Measurements from ENCODE around the gene CDC42BPB.

Gene CDC42BPB, protein sequence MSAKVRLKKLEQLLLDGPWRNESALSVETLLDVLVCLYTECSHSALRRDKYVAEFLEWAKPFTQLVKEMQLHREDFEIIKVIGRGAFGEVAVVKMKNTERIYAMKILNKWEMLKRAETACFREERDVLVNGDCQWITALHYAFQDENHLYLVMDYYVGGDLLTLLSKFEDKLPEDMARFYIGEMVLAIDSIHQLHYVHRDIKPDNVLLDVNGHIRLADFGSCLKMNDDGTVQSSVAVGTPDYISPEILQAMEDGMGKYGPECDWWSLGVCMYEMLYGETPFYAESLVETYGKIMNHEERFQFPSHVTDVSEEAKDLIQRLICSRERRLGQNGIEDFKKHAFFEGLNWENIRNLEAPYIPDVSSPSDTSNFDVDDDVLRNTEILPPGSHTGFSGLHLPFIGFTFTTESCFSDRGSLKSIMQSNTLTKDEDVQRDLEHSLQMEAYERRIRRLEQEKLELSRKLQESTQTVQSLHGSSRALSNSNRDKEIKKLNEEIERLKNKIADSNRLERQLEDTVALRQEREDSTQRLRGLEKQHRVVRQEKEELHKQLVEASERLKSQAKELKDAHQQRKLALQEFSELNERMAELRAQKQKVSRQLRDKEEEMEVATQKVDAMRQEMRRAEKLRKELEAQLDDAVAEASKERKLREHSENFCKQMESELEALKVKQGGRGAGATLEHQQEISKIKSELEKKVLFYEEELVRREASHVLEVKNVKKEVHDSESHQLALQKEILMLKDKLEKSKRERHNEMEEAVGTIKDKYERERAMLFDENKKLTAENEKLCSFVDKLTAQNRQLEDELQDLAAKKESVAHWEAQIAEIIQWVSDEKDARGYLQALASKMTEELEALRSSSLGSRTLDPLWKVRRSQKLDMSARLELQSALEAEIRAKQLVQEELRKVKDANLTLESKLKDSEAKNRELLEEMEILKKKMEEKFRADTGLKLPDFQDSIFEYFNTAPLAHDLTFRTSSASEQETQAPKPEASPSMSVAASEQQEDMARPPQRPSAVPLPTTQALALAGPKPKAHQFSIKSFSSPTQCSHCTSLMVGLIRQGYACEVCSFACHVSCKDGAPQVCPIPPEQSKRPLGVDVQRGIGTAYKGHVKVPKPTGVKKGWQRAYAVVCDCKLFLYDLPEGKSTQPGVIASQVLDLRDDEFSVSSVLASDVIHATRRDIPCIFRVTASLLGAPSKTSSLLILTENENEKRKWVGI (N-terminal part only)

DNA sequence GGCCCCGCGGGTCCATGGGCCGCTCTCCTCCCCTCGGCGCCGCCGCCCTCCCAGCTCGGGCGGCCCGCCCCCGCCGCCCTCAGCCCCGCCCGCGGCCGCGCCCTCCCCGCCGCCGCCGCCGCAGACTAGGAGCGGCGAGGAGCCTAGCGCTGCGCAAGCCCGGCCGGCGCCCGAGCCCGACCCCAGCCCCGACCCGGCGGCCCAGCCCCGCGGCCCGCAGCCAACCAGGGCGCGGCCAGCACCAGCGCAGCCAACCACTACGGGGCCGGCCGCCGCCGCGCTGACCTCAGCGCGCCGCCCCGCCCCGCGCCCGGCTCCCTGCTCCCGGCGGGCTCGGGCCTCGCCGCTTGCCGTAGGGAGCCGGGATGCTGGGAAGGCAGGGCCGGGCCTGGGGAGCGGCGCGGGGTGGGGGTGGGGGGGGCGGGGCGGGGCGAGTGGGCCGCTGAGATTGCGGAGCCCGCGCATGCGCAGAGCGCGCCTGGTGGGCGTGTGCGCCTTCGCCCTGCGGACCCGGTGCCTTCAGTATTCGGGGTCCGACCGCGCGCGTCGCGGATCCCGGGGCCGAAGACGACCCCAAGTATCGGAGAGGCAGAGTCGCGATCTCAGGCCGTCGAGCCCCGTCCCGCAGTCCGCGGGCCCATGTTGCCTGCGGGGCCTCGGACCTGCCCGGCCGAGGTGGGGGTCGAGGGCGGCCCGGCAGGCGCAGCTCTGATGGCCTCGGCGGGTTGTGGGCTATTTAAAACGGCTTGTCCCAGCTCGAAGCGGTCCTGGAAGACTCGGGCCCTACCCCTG is at the start of gene CDC42BPB:
CDC42BPB (minus strand) TSS at position 178 of the 792 bp plus-strand sequence. CDS start 376 bp downstream, outside the sequence.
- DNase-seq (ENCODE audit: low read depth), result peak; percentile 43

DNA sequence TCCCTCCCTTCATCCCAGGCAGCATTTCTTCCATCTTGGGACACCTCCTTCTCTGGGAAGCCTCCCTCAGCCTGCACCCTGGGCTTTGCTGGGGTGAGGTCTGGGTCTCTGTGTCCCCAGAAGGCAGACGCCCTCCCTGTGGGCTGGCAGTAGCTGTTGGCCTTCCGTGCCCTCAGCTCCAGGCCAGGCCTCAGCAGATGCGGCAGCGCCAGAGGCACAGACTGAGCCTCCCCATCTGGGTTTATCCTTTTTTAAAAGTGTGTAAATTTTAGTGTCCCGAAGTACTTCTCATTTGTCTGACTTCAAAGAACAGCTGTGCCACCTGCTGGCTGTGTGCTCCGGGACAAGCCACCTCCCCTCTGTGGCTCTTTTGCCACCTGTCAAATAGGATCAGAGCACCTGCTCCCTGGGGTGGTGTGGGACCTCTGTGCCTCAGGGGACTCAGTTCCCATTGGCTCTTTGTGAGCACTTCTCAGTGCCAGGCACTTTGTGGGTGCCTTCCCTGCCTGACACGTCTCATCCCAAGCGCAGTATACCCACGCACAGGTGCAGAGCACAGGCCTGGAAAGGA is 48.3 kb upstream of the CDC42BPB start:
- no peak for DNase-seq (ENCODE audit: low read depth)

GRCh38 chr14:103104654-103105452 is 47.5 kb upstream of the CDC42BPB start:
- DNase-seq (ENCODE audit: low read depth), result peak; percentile 55

DNA sequence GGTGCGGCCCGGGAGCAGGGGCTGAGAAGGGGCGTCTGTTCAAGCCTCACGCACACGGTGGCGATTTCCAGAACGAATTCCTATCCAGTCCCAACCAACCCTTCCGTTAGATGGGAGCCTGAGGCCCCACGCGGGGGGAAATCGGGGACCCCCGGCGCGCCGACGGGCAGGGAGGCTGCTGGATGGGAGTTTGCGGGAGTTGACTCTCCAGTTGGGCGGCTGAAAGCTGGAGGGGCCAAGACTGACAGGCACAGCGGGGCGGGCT is 47.0 kb upstream of the CDC42BPB start:
- no peak for DNase-seq (ENCODE audit: low read depth)

DNA sequence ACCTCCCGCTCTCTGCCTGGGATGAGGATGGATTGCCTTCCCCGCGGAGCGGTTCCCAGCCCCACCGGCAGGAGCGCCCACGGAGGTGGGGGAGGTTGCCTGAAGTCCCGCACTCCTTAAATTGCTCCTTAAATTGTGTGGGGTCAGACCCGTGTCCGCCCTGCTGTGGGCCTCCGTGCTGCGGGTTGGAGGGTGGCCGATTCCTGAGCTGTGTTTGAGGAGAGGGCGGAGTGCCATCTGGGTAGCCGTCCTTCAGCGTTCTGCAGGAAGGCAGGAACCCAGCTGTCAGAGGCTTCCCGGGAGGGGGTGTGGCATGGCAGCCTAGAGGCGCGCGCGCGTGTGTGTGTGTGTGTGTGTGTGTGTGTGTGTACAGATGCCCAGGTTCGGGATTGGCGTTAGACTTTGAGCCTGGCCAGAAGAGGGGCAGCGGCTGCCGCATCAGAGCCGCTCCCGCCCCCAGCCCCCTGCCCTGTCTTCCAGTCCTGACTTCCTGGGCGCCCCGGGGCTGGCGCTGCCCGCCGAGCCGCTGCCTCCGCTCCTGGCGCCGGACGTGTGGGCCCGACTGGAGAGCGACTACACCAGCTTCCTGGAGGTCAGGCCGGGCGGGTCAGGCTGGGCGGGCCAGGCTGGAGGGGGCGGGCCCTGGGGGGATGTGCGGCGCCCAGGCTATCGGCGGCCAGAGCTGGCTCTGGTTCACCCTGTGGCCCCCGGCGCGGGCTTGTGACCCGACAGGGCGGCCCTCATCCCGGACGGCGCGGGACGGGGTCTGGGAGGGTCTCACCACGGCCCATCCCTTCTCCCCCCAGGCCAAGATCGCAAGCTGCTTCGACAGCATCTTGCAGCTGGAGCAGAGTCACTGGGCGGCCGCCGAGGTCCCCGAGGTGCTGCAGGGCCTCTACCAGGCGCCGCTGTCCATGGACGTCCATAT is 46.4 kb upstream of the CDC42BPB start:
- no peak for DNase-seq (ENCODE audit: low read depth)

GRCh38 chr14:103102689-103103260 is 45.4 kb upstream of the CDC42BPB start:
- no peak for DNase-seq (ENCODE audit: low read depth)

DNA sequence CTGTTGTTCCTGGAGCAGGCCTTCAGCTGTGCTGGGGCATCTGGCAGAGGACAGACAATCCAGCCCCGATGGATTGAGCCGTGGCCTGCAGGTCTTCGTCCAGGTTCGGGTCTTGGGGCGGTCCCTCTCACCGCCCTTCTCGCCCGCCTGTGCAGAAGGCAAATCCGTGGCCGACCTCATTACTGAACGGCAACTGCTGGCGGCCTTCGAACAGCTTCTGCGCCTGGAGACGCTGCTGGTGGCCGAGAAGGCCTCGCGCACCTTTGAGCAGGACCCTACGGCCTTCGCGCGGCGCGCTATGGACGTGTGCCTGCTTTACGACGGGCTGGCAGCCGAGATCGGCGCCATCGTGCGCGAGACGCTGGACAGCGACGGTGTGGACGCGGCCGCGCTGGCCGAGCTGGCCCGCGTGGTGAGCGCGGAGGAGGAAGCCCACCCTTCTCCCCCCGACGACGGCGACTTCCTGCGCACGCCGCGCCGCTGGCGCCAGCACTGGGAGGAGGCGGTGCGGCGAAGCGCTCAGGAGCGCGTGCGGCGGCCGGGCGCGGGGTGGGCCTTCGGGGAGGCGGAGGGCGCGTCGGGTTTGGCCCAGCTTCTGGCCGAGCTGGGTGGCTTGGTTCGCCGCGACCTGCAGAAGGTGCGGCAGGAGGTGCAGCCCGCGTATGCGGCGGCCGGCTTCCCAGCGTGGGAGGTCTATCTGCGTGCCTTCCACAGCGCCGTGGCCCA is 44.8 kb upstream of the CDC42BPB start:
- no peak for DNase-seq (ENCODE audit: low read depth)

DNA sequence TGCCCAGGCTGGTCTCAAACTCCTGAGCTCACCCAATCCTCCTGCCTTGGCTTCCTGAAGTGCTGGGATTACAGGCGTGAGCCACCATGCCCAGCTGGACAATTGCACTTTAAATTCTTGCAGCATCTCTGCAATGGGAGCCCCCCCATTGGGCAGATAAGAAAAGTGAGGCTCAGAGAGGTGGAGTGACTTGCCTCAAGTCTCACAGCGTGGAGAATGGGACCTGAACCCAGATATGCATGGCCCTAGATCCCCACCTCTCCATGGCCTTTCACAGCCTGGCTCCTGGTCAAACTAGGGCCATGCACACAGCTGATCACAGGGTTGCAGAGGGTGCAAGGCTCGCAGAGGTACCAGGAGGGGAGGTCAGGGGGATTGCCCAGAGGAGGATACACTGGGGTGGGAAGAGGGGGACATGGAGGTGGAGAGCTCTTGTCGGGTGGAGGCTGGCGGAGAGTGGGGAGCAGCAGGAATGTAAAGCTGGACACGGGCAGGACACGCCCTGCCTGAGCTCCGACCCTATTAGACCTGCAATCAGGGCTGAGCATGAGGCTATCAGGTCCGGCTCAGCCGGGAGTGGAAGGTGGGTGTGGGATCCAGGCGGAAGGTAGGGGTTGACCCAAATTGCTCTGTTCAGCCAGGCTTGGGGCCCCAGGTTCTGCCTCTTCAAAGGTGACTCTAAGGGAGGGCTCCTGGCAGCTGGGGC is 44.1 kb upstream of the CDC42BPB start:
- DNase-seq (ENCODE audit: low read depth), result no peak

- no peak for DNase-seq (ENCODE audit: low read depth)
Observed at GRCh38 chr14:103100281-103101121, 43.2 kb upstream of the CDC42BPB start.

GRCh38 chr14:103099733-103100280 is 42.5 kb upstream of the CDC42BPB start:
- DNase-seq (ENCODE audit: low read depth), result no peak

- no peak for DNase-seq (ENCODE audit: low read depth)
Observed at GRCh38 chr14:103099081-103099732, 41.9 kb upstream of the CDC42BPB start.

DNA sequence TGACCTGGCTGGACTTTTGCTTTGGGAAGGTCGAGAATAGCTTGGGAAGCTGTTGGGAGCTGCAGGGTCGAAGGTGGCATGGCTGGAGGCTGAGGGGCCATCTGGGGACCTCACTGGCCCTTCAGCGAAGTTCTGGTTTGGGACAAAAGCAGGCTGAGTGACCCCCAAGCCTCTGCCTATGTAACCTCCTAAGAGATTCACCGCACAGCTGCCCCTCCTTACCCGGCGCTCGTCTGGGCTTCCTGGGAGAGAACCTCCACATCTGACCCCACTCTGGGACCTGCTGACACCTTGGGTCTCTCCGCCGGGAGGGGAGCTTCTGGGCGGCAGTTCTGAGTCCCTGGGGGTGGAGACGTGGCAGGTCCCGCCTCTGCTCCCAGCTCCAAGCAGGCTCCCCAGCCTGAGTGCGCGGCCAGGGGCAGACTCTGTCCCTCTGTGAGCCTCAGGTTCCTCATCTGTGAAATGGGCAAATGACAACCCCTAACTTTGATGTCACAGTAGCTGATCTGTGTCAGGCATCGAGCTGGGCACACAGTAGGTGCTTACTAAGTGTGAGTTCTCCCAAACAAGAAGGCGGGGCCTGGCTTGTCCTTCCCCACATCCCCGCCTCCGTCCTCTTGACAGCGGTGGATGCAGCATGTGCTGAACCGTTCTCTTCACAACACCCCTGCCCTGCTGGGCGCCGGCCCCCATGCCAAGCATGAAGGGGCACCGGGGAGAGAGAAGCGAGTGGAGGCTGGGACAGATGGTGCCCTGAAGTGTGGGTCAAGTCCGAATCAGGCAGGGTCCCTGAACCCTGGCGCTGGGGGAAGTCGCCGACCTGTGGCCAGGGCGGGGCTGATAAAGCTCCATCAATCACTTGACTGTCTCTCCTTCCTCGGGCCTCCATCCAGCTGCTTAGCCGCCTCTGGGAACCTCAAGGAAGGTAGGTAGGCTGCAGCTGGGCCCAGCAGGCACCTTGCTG is 40.9 kb upstream of the CDC42BPB start:
- no peak for DNase-seq (ENCODE audit: low read depth)

DNA sequence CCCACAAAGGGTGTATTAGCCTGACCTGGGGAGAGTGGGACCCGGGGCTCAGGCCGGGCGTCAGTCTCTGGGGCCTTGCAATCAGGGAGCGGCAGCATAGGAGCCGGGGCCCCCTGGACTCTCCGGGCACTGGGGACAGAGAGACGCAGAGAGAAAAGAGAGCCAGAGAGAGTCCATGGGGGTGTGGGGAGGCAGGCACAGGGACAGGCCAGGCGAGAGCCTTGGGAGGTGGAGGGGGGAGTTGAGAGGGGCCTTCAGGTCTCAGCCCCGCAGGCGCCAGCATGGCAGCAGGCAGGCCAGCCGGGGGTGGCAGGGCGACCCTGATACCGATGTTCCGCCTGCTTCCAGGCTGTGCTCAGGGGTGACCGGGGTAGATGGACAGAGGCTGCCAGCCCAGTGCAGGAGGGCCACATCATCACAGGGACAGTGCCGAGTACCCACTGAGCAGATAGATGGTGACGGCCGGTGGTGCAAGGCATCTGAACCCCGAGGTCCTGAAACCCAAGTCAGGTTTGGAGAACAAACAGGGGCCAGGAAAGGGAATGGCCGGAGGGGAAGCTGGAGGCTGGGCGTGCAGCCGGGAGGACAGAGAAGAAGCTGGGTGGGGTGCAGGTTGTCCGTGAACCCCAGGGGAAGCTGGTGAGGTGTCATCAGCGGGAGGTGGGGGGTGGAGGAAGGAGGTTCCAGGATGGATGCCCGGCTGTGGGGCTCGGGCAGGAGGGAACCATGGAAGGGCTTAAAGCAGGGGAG is 40.1 kb upstream of the CDC42BPB start:
- no peak for DNase-seq (ENCODE audit: low read depth)

DNA sequence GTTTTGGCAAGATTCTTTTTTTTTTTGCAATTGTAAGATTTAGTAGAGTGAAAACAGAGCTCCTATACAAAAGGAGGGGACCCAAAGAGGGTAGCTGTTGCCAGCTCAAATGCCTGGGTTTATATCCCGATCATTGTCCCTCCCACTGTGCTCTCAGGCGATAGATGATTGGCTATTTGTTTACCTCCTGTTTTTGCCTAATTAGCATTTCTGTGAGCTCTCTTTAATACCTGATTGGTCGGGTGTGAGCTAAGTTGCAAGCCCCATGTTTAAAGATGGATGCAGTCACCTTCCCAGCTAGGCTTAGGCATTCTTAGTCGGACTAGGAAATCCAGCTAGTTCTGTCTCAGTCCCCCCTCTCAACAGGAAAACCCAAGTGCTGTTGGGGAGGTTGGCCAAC is 39.0 kb upstream of the CDC42BPB start:
- DNase-seq (ENCODE audit: low read depth), result no peak
